SK-MEL-5 (cell line): Measurements from ENCODE around the gene MRPL30. TPM values are rescaled to one million over a fixed set of nuclear protein-coding genes. Genes with fewer than 3 reads are reported as not detected.
A peak's percentile ranks its signal among the peaks of the same experiment; 100 is the strongest.
"Not testable (repeated sequence)": the region's sequence is repeated elsewhere in the genome, so short reads cannot be mapped to it uniquely, and the experiment has no call there.

Experiments used
- DNase-seq: peaks from one replicate; pipeline ENCODE4 v3.0.0-alpha.2; 2016; ENCODE audit warnings: low read depth, low spot score
- in situ Hi-C: cut with HindIII; loops from 2 replicates; pipeline ENCODE4 v1.10.0; 2016; ENCODE audit warnings: low sequenced_read_pairs, high pct_unique_total_duplicates, low pct_unique_long_range_greater_than_20kb
- total RNA-seq: library from RNA; depleted of rRNA; stranded (reverse); fragments of >200 nt; shearing (Covaris generic); gene quantifications from 2 replicates; pipeline ENCODE4 v1.2.3, GENCODE V29; 2014

MRPL30 gene
- total RNA-seq, 1 experiment from 2014 or later = 92.6 TPM

DNA sequence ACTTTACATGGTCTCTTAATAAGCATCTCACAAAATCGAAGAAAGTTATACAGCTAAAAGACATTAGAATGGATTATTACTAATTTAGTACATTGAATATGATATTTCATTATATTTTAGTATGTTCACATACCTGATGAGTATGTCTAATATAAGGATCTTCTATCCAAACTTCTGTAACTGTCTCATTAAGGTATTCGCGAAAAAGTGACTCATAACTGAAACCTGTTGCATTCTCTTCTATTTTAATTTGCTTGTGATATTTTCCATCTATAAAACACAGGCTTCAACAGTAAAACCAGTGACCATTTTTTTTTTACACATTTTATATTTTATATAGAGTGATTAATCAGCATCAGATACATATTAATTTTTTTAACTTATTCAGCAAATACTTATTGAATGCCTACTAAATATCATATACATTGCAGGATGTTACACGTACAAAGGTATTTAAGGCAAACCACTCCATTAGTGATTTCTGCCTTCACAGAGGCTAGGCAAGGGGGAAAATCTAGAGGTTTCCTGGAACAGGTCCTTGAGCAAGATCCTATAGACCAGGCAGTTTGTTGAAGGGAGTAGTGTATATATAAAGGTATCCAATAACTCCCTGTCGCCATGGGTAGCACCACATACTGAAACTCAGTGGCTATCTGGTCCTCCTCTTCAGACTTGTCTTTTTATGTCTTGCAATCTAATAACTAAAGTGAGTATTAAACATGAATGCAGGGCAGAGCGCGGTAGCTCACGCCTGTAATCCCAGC is 9.4 kb upstream of the MRPL30 start:
- in situ Hi-C loops = no loop called here
- no peak for DNase-seq

DNA sequence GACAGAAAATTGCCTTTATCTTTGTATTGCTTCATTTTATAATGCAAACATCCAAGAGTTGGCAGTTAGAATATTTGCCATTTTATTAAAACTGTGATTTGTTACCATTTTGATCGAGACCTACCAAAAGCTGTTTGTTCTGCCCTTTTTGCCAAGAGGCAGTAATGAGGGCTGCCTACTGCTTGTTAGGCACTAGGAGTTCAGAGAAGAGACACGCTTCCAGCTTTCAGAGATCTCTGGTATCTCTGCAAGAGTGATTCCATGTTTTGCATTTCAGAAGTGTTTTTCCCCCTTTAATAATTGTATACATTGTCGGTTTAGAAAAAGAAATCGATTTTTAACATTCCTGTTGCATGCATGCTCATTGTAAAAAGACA is 628 bp downstream of the MRPL30 start:
- in situ Hi-C loops = no loop called here
- peak; percentile 29 for DNase-seq

DNA sequence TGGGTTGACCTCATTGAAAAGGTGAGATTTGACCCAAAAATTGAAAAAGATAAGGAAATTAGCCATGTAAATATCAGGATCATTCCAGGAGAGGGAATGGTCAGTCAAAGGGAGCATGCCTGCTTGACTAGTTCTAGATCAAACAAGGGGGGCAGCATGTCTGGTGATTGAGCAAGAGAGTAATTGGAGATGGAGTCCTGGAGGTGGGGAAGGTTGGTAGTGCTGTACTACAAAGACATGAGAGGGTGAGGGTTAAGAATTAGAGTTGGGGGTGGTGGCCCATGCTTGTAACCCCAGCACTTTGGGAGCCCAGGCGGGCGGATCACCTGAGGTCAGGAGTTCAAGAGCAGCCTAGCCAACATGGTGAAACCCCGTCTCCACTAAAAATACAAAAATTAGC is 2.0 kb downstream of the MRPL30 start:
- in situ Hi-C loops = no loop called here
- no peak for DNase-seq

DNA sequence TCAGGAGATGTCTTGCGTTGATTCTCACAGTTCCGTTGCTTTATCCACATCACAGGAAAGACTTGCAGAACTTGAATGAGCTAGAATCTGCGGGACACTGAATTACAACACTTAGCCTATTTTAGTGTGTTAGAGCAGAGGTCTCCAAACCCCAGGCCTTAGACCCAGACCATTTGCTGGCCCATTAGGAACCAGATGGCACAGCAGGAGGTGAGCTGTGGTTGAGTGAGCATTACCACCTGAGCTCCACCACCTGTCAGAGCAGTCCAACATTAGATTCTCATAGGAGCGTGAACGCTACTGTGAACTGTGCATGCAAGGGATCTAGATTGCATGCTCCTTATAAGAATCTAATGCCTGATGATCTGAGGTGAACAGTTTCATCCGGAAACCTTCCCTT is 3.8 kb downstream of the MRPL30 start:
- in situ Hi-C loops = no loop called here
- DNase-seq = no peak

DNA sequence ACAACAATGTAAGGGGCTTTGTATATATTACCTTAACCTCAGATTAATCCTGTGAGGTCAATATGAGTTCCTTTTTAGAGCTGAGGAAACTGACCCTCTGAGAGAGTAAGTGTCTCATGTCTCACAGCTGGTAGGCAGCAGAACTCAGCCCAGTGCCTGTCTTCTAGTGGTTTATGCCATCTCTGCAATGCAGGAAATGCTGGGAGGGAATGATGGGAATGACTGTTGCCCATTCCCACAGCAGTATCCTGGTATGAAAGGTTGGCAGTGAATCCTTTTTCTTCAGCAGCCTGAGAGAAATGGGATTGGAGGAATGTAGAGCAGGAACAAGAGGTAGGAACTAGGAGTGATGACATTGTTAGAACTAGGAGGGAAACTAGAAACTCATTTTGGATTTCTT is 6.0 kb downstream of the MRPL30 start:
- DNase-seq = no peak
- in situ Hi-C loops = no loop called here

DNA sequence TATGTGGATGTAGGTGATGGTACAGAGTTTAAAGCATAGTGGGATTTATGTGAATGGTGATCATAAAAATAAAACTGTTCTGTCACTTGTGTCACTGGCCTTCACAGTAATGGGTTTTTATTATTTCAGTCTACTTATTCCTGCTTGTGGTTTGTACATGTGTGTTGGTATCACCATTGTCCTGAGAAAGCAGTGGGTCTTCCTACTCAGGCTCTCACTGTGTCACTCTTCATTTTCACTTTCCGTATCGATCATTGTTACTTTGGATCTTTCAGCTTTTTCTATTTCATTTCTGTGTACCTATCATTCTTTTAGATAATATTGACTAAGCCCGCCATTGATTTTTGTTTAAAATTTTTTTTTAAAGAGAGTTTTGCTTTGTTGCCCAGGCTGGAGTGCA is 7.4 kb downstream of the MRPL30 start:
- in situ Hi-C loops = no loop called here
- DNase-seq = no peak

DNA sequence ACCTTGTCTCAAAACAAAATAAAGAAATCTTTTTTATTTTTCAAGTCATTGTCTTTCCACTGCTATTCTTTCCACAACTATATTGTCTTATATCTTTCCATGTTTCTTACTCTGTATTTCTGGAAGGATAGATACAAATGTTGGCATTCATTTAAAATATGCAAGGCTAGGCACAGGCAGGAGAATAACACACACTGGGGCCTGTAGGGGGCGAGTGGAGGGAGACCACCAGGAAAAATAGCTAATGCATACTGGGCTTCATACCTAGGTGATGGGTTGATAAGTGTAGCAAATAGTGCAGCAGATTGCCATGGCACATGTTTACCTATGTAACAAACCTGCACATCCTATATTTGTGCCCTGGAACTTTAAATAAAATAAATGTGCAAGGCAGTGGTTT is 9.6 kb downstream of the MRPL30 start:
- in situ Hi-C loops = no loop called here
- DNase-seq = no peak

DNA sequence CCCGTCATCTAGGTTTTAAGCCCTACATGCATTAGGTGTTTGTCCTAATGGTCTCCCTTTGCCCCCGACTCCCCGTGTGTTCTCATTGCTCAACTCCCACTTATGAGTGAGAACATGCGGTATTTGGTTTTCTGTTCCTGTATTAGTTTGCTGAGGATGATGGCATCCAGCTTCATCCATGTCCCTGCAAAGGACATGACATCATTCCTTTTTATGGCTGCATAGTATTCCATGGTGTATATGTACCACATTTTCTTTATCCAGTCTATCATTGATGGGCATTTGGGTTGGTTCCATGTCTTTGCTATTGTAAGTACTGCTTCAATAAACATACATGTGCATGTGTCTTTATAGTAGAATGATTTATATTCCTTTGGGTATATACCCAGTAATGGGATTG is 11.4 kb downstream of the MRPL30 start:
- DNase-seq, in situ Hi-C loops: not testable (repeated sequence)

DNA sequence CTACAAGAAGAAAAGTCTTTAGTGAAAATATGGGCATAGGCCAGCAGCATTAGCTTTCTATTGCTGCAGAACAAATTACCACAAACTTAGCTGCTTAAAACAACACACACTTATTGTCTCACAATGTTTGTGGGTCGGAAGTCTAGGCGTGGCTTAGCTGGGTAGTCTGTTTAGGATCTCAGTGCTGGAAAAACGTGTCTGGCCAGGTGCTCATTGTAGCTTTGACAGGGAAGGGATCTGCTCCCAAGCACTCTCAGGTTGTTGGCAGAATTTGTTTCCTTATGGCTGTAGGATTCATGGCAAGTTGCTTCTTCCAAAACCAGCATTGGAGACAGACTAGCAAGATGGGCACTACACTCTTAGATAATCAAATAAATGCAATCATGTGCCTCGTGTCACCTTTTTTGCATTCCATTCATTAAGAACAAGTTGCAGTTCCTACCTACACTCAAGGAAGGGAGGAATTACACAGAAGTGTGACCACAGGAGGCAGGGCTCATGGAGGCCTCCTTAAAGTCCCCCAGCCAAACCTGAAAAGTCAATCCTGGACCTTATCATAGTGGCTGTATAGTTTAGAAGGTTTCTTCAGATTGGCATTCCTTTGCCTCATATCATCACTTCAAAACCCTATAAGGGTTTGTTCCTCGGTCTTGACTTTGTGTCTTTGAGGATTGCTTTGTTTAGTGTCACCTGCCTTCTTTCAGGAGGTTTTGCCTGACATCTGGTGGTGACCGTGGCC is 17.3 kb downstream of the MRPL30 start:
- no peak for DNase-seq
- in situ Hi-C loops = no loop called here

DNA sequence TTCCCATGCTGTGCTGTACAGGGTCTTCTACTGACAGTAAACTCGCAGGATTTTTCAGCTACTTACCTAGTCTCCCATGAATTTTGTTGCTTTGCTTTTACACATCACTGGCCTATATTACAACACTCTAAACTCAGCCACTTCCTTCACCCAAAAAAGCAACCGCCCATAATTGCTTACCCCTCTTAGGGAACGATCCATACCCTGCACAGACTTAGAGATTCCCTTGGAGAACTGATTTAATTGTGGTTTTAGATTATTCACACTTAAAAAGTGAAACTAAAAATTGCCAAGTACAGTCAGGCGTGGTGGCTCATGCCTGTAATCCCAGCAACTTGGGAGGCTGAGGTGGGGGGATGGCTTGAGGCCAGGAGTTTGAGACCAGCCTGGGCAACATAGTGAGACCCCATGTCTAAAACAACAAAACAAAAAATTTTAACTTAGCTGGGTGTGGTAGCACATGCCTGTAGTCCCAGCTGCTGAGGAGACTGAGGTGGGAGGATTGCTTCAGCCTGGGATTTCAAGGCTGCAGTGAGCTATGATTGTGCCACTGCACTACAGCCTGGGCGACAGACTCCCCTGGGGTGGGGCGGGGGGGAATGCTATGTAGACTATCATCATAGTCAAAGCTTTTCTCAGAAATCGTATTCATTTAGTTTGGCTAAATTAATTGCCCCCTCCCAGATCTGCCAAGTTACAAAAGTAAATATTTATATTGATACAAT is 19.3 kb downstream of the MRPL30 start:
- no peak for DNase-seq
- in situ Hi-C loops = no loop called here

DNA sequence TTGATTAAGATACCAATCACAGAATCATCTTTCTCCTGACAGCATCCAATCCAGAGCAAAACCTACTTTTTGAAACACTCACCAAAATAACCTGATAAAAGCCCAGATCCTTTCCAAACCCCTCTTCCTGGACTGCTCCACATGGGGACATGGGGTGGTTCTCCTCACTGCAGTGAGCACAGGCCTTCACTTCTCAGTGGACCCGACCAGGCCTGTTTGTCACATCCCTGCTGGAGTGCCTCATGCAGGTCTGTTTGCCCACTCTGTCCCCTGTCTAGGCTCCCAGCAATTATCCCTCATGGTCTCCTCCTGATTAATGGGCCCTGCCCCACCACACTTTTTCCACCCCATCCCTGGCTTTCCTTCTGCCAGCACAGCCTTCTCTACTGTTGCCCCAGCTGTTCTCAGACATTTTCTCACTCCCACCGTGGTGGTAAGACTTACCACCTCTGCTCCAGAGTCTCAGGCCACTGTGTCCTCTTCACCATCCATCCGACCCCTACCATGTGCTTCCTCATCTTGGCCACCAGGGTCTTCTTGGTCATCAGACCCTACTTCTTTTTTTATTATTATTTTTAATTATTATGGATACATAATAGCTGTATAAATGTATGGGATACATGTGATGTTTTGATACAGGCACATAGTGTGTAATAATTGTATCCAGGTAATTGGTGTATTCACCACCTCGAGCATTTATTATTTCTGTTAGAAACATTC is 21.1 kb downstream of the MRPL30 start:
- in situ Hi-C loops = no loop called here
- no peak for DNase-seq

DNA sequence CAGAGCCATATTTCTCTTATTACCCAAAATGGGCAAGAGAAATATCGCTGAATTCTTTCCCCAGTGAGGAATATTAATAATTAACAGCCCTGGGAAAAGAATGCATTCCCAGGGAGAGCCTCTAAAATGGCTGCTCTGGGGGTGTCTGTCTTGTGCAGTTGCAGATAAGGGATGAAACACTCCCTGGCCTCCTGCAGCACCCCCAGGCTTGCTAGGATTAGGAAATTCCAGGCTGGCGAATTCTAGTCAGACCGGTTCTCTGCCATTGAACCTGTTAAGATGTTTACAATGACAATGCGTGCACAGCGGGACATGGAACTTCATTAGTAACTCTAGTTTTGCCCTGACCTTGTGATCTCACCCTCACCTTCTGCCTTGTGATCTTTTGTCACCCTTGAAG is 24.5 kb downstream of the MRPL30 start:
- no peak for DNase-seq
- in situ Hi-C loops = no loop called here

DNA sequence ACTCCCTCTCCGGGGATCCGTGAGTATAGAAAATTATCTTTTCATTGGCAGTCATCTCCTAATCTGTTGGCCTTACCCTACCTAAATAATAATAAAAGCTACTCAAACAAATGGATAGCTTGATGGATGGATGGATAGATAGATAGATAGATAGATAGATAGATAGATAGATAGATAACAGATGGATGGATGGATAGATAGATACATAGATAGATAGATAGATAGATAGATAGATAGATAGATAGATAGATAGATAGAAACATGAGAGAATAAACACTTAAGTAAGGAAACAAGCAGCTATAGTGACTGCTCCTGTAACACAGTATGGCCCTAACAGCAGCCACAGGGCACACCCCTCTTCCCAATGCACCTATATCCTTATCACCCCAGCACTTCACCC is 35.1 kb downstream of the MRPL30 start:
- DNase-seq = no peak
- in situ Hi-C loops = no loop called here

DNA sequence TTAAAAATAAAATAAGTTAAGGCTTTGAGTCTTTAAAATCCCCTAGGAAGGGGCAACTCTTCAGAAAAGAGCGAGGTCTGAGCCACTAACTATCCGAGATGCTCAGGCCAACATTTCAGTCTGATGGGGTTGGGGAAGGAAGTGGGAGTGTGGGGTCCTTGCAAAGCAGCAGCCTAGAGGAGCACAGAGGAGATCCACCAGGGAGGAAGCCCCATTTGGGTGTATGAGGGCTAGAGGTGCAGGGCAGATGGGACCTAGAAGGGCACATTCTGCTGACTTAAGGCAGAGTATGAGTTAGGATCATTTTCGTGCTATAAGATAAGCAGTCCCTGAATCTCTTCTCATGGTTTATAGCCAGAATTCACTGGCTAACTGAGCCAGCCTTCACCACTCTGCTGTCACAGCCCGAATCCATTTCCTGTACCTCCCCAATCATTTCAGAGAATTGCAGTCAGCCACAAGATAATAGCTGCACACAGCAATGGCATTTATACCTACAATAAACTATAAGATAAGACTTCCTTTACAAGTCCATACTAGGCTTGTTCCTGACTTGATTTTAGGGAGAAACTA is 37.0 kb downstream of the MRPL30 start:
- in situ Hi-C loops = no loop called here
- no peak for DNase-seq

DNA sequence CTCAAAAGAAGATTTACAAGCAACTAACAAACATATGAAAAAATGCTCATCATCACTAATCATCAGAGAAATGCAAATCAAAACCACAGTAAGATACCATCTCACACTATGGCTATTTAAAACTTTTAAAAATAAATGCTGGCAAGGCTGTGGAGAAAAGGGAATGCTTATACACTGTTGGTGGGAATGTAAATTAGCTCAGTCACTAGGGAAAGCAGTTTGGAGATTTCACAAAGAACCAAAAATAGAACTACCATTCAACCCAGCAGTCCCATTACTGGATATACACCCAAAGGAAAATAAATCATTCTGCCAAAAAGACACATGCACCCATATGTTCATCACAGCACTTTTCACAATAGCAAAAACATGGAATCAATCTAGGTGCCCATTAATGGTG is 52.2 kb downstream of the MRPL30 start:
- in situ Hi-C loops, DNase-seq: not testable (repeated sequence)

DNA sequence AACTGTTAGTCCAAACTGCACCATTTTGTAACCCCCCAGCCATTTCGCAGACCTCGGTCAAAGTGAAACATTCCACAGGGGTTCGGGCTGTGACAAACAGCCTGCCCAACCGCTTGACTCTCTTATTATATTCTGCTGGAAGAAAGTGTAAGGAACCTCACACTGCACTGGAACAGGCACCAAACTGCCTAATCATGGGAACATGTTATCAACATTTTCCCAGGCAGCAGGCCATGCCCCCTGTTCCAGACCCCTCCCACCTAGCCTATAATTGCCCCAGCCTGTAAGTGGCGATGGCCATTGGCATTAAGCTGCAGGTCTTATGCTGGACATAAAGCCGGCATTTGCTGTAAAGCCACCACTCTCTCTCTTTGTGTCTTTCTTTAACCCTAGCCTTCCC is 57.6 kb downstream of the MRPL30 start:
- in situ Hi-C loops = no loop called here
- DNase-seq = no peak

DNA sequence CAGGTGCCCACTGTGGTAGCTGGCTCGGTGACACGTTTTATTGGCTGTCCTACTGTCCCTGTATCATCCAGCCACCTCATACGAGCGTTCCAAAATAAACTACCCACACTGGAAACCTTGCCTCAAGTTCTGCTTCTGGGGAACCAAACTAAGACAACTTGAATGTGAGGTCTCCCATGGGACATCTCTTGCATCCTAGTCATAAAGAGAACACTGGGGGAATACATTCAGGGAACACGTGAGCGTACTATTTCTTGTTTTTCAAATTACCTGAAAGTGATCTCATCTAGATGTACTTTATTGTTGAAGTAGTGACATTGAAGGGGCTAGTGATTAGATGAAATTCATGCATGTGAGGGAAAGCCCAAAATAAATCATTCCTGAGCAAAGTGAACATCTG is 59.4 kb downstream of the MRPL30 start:
- no peak for DNase-seq

DNA sequence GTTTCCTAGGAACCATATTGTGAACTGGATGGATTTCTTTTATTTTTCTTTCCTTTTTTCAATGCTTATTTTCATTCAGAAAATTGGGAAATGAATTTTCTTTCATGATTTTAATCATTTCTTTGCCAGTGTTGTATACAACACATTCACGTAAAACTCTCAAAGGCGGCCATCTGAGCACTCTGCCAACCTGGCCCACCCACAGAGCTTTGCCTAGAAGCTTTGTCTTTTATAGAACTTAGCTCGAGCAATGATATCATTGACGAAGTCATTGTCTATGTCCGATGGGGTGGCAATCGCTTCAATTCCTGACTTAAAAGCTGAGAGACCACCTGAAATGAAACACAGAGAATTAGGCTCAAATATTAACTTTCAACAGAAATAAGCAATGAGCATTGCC is 61.2 kb downstream of the MRPL30 start:
- no peak for DNase-seq
- in situ Hi-C loops = no loop called here

More for the DNA sequence above, 59.4 kb downstream of the MRPL30 start:
- in situ Hi-C loops = no loop called here
